Hepatocyte (in vitro differentiated cells): ENCODE measurements around the gene BEAN1.

Experiments used
- CTCF ChIP-seq: fragments of 200-600 bp; sonication (generic); IDR thresholded peaks from 2 replicates; pipeline ENCODE4 v1.5.1; 2016; ENCODE audit warnings: antibody characterized with exemption, mild to moderate bottlenecking; ENCODE audit not compliant: poor library complexity
- EZH2 ChIP-seq: fragments of 200-600 bp; sonication (generic); IDR thresholded peaks from 2 replicates; pipeline ENCODE4 v1.6.1; 2016; ENCODE audit warnings: antibody characterized with exemption, mild to moderate bottlenecking, borderline replicate concordance

DNA sequence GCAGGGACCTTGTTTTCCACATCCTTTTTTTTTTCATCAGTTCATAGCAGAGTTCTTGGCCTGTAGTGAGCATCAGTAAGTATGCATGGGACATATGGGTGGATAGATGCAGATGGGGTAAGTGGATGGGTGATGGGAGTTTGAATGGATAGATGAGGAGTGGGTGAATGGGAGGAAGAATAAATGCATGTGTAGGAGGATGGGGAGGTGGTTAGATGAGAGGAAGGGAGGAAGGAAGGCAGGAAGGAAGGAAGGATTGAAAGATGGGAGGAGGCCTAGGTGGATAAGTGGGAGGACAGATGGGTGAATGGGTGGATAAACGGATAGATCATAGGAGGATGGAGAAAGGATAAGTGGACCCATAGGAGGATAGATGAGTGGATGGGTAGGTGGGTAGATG lies 3.9 kb upstream of the BEAN1 start:
- TF ChIP-seq CTCF (no peak), EZH2 (no peak)
